ENCODE data around the gene ARL6IP1. TPM values are rescaled to one million over a fixed set of nuclear protein-coding genes. Genes with fewer than 3 reads are reported as not detected.
A peak's percentile ranks its signal among the peaks of the same experiment; 100 is the strongest.

ARL6IP1 gene
- total and polyA plus RNA-seq, 2 of the 13 experiments (the other 11 are each of a cell fraction or from before 2014, with no cell fraction given): 263 to 373 TPM

GRCh38 chr16:18801145-18801972 is at the start of gene ARL6IP1 (continued):
- peak; percentile 87; the same call in 1 of the 2 replicates for TF ChIP-seq ZNF530 (CRISPR knock-in tag; IDR thresholded peaks at IDR 0.05; ENCODE audit: low read depth)
- 0 out of 2 replicates have a peak, but pooled peaks have one; percentile 94 for TF ChIP-seq ZNF570 (CRISPR knock-in tag; IDR thresholded peaks at IDR 0.05; ENCODE audit: borderline replicate concordance)
- TF ChIP-seq, protein P1, sequence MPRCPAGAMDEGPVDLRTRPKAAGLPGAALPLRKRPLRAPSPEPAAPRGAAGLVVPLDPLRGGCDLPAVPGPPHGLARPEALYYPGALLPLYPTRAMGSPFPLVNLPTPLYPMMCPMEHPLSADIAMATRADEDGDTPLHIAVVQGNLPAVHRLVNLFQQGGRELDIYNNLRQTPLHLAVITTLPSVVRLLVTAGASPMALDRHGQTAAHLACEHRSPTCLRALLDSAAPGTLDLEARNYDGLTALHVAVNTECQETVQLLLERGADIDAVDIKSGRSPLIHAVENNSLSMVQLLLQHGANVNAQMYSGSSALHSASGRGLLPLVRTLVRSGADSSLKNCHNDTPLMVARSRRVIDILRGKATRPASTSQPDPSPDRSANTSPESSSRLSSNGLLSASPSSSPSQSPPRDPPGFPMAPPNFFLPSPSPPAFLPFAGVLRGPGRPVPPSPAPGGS (CRISPR knock-in tag; IDR thresholded peaks at IDR 0.05): peak; percentile 98
- TF ChIP-seq CBFB (CRISPR knock-in tag; IDR thresholded peaks at IDR 0.05): peak; percentile 99
- TF ChIP-seq MXD3 (CRISPR knock-in tag; IDR thresholded peaks at IDR 0.05): peak; percentile 95
- TF ChIP-seq REST (IDR thresholded peaks at IDR 0.05; ENCODE audit: borderline replicate concordance in 1 of 2, low read depth in 1 of 2, low read length in 2 of 2): peak in 1 of 2 experiments; percentile 74; a peak in 1 of 4 replicates
- TF ChIP-seq GLI4 (CRISPR knock-in tag; IDR thresholded peaks at IDR 0.05; ENCODE audit: borderline replicate concordance): peak; percentile 95; the same call in 1 of the 2 replicates
- TF ChIP-seq HDAC2 (CRISPR knock-in tag; IDR thresholded peaks at IDR 0.05): peak; percentile 97
- peak; percentile 98 for TF ChIP-seq IRF2 (CRISPR knock-in tag; IDR thresholded peaks at IDR 0.05)
- no peak for TF ChIP-seq ATM (IDR thresholded peaks at IDR 0.05; ENCODE audit: borderline replicate concordance)
- no peak; the same call in 1 of the 2 replicates for TF ChIP-seq PAF1 (CRISPR knock-in tag; IDR thresholded peaks at IDR 0.05)
- no peak for TF ChIP-seq SMARCE1 (IDR thresholded peaks at IDR 0.05; ENCODE audit: borderline replicate concordance)
- peak; percentile 96 for TF ChIP-seq CAMTA2 (CRISPR knock-in tag; IDR thresholded peaks at IDR 0.05; ENCODE audit: borderline replicate concordance)
- TF ChIP-seq, protein P2, sequence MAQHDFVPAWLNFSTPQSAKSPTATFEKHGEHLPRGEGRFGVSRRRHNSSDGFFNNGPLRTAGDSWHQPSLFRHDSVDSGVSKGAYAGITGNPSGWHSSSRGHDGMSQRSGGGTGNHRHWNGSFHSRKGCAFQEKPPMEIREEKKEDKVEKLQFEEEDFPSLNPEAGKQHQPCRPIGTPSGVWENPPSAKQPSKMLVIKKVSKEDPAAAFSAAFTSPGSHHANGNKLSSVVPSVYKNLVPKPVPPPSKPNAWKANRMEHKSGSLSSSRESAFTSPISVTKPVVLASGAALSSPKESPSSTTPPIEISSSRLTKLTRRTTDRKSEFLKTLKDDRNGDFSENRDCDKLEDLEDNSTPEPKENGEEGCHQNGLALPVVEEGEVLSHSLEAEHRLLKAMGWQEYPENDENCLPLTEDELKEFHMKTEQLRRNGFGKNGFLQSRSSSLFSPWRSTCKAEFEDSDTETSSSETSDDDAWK (CRISPR knock-in tag; IDR thresholded peaks at IDR 0.05): no peak
- TF ChIP-seq KDM2A (CRISPR knock-in tag; IDR thresholded peaks at IDR 0.05; ENCODE audit: borderline replicate concordance, low read depth): peak; percentile 100
- TF ChIP-seq NFKBIZ (CRISPR knock-in tag; IDR thresholded peaks at IDR 0.05): peak; percentile 98
- TF ChIP-seq IKZF1 (IDR thresholded peaks at IDR 0.05): no peak
- peak; percentile 69 for TF ChIP-seq ZNF777 (CRISPR knock-in tag; IDR thresholded peaks at IDR 0.05)
- peak; percentile 70; the same call in 1 of the 2 replicates for TF ChIP-seq ZNF460 (CRISPR knock-in tag; IDR thresholded peaks at IDR 0.05; ENCODE audit: borderline replicate concordance)
- peak; percentile 99 for TF ChIP-seq ZNF619 (CRISPR knock-in tag; IDR thresholded peaks at IDR 0.05)
- TF ChIP-seq, protein P3, sequence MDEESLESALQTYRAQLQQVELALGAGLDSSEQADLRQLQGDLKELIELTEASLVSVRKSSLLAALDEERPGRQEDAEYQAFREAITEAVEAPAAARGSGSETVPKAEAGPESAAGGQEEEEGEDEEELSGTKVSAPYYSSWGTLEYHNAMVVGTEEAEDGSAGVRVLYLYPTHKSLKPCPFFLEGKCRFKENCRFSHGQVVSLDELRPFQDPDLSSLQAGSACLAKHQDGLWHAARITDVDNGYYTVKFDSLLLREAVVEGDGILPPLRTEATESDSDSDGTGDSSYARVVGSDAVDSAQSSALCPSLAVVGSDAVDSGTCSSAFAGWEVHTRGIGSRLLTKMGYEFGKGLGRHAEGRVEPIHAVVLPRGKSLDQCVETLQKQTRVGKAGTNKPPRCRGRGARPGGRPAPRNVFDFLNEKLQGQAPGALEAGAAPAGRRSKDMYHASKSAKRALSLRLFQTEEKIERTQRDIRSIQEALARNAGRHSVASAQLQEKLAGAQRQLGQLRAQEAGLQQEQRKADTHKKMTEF (CRISPR knock-in tag; IDR thresholded peaks at IDR 0.05): peak; percentile 100
